HFFc6 (cell line): ENCODE measurements around the gene GPC5. TPM values are rescaled to one million over a fixed set of nuclear protein-coding genes. Genes with fewer than 3 reads are reported as not detected.
"Not testable (repeated sequence)": the region's sequence is repeated elsewhere in the genome, so short reads cannot be mapped to it uniquely, and the experiment has no call there.

Experiments
- DNase-seq: peaks from one replicate; pipeline ENCODE4 v3.0.0-alpha.2; 2018
- H3K27ac Mint-ChIP-seq: 2 replicates; pipeline ENCODE4 v1.8.0; 2020; ENCODE audit warnings: mild to moderate bottlenecking, mixed read lengths
- H3K27me3 Mint-ChIP-seq: 2 replicates; pipeline ENCODE4 v1.8.0; 2021; ENCODE audit warnings: mild to moderate bottlenecking, moderate library complexity, mixed read lengths; ENCODE audit not compliant: insufficient read depth
- H3K36me3 Mint-ChIP-seq: 2 replicates; pipeline ENCODE4 v1.8.0; 2021; ENCODE audit warnings: low read depth, mixed read lengths
- H3K4me1 Mint-ChIP-seq: 2 replicates; pipeline ENCODE4 v1.8.0; 2020; ENCODE audit warnings: low read depth, mixed read lengths
- H3K4me3 Mint-ChIP-seq: 2 replicates; pipeline ENCODE4 v1.8.0; 2020; ENCODE audit warnings: mild to moderate bottlenecking, moderate library complexity, mixed read lengths
- H3K9me3 Mint-ChIP-seq: 2 replicates; pipeline ENCODE4 v1.8.0; 2020; ENCODE audit warnings: mild to moderate bottlenecking, mixed read lengths
- CTCF ChIP-seq: fragments of 200-600 bp; sonication (generic); IDR thresholded peaks from 2 replicates; pipeline ENCODE4 v1.5.0; 2021; ENCODE audit warnings: antibody characterized with exemption, mild to moderate bottlenecking
- microRNA-seq: library from miRNA; unstranded; fragments of <30 nt; microRNA quantifications from one replicate; pipeline ENCODE4, GENCODE V29; 2019
- total RNA-seq, 6 experiments: library from RNA; stranded (reverse); fragmentation: NEBNext Ultra II Directional; extraction: Animal tissue kit (Norgen Biotek cat#: 25700); gene quantifications; 2 replicates in 1 of 6; 3 replicates in 5 of 6; pipeline ENCODE4 v1.2.3, GENCODE V29; 2021

The GPC5 gene
- total RNA-seq, 6 experiments from 2014 or later: 0.06 TPM; not detected in 5

- DNase-seq: no peak
- Mint-ChIP-seq H3K9me3 (peaks cover 25% of the 10 kb centered on the region), H3K27ac (no peak overlapping the region), H3K4me3 (no peak overlapping the region), H3K27me3 (no peaks in the 10 kb centered on the region), H3K4me1 (no peaks in the 10 kb centered on the region), H3K36me3 (no peaks in the 10 kb centered on the region)
- TF ChIP-seq CTCF: no peak
Measured at GRCh38 chr13:92896842-92897241, 1498.4 kb downstream of the GPC5 start.

- H3K36me3 Mint-ChIP-seq, H3K27ac Mint-ChIP-seq, H3K4me1 Mint-ChIP-seq, DNase-seq, H3K27me3 Mint-ChIP-seq, H3K4me3 Mint-ChIP-seq: not testable (repeated sequence)
- peaks cover 25% of the 10 kb centered on the region for H3K9me3 Mint-ChIP-seq
Measured at GRCh38 chr13:92898946-92899345, 1500.5 kb downstream of the GPC5 start.

- TF ChIP-seq CTCF: no peak
- no peak for DNase-seq
- H3K27me3 Mint-ChIP-seq: no peaks in the 10 kb centered on the region
- H3K4me1 Mint-ChIP-seq: no peaks in the 10 kb centered on the region
- peaks cover 29% of the 10 kb centered on the region for H3K9me3 Mint-ChIP-seq
- H3K4me3 Mint-ChIP-seq: no peak overlapping the region
- H3K27ac Mint-ChIP-seq: no peak overlapping the region
- no peaks in the 10 kb centered on the region for H3K36me3 Mint-ChIP-seq
Measured at GRCh38 chr13:92900446-92900845, 1502.0 kb downstream of the GPC5 start.

GRCh38 chr13:92901739-92902138 lies 1503.3 kb downstream of the GPC5 start:
- DNase-seq: no peak
- Mint-ChIP-seq H3K27ac (no peak overlapping the region), H3K4me1 (no peaks in the 10 kb centered on the region), H3K9me3 (peaks cover 42% of the 10 kb centered on the region), H3K27me3 (no peaks in the 10 kb centered on the region), H3K4me3 (no peak overlapping the region), H3K36me3 (no peaks in the 10 kb centered on the region)
- TF ChIP-seq CTCF: no peak

GRCh38 chr13:92912629-92913028 lies 1514.2 kb downstream of the GPC5 start:
- Mint-ChIP-seq H3K27ac (no peak overlapping the region), H3K9me3 (peaks cover 24% of the 10 kb centered on the region)

GRCh38 chr13:92913840-92914239 lies 1515.4 kb downstream of the GPC5 start:
- DNase-seq: no peak
- Mint-ChIP-seq H3K36me3 (no peaks in the 10 kb centered on the region; the same call in 1 of the 2 replicates), H3K4me3 (no peak overlapping the region), H3K27ac (no peak overlapping the region), H3K27me3 (no peaks in the 10 kb centered on the region), H3K9me3 (peaks cover 28% of the 10 kb centered on the region), H3K4me1 (no peaks in the 10 kb centered on the region)
- TF ChIP-seq CTCF: no peak

More at GRCh38 chr13:92912629-92913028, 1514.2 kb downstream of the GPC5 start:
- no peak for DNase-seq
- Mint-ChIP-seq H3K36me3 (no peaks in the 10 kb centered on the region; the same call in 1 of the 2 replicates), H3K4me3 (no peak overlapping the region), H3K27me3 (no peaks in the 10 kb centered on the region), H3K4me1 (no peaks in the 10 kb centered on the region)
- no peak for TF ChIP-seq CTCF

Small RNAs within 50 kb of the gene (microRNA-seq; reads per million reads assigned to microRNA genes)
- not detected for gene MIR548AS

Other genes starting within 250 kb of the GPC5 start
- 1 to 10 TPM in 1 of 6 experiments, under 1 TPM in 5; 0.40 to 1.1 (median 0.90) TPM for gene MIR17HG, start 50.9 kb upstream of the GPC5 start, total RNA-seq